Stimulated activated naive CD8-positive, alpha-beta T cell treated with anti-CD3 and anti-CD28 coated beads, Interleukin-15, amount 100 ng/mL, for 72 hours (primary cell): ENCODE results near the gene C7orf33.
A peak's percentile ranks its signal among the peaks of the same experiment; 100 is the strongest.

ENCODE experiments used
- ATAC-seq: fragments of 150-1000 bp; cut with Tn5 transposase; 2 replicates; pipeline ENCODE4 v1.10.0; 2021; ENCODE audit warnings: mild to moderate bottlenecking, moderate library complexity
- DNase-seq, 2 donors: peaks; one replicate each; pipeline ENCODE4 v3.0.0; 2021 to 2022
- H3K27ac Mint-ChIP-seq, 2 donors: one replicate each; pipeline ENCODE4 v1.8.0; 2022; ENCODE audit warnings: mild to moderate bottlenecking in 2 of 2, mixed read lengths in 2 of 2, moderate library complexity in 2 of 2
- H3K27me3 Mint-ChIP-seq: one replicate; pipeline ENCODE4 v1.8.0; 2022; ENCODE audit warnings: mixed read lengths
- H3K4me1 Mint-ChIP-seq: one replicate; pipeline ENCODE4 v1.8.0; 2022; ENCODE audit warnings: mild to moderate bottlenecking, mixed read lengths
- H3K4me3 Mint-ChIP-seq, 2 donors: one replicate each; pipeline ENCODE4 v1.8.0; 2022; ENCODE audit warnings: mild to moderate bottlenecking in 2 of 2, mixed read lengths in 2 of 2, moderate library complexity in 1 of 2
- H3K9me3 Mint-ChIP-seq, 2 donors: one replicate each; pipeline ENCODE4 v1.8.0; 2022; ENCODE audit warnings: mixed read lengths in 2 of 2

The C7orf33 gene

DNA sequence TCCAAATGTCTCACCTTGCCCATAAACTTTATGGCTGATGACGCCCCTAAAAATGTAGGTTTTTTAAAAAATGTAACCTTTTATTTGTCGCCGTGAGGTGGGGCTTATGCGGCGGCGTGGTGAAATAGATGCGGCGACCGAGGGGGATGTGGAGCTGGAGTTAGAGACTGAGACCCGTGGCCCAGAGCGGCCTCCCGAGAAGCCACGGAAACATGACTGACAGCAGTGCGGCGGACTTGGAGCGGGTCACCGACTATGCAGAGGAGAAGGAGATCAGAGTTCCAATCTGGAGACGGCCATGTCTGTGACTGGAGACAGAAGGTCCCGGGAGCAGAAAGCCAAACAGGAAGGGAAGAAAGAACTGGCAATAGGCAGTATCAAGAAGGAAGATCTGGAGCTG lies 46.5 kb downstream of the C7orf33 start:
- Mint-ChIP-seq H3K9me3 (peaks cover 0 to 5% of the 10 kb centered on the region in 2 donors), H3K27me3 (no peaks in the 10 kb centered on the region)
- ATAC-seq = no peak

DNA sequence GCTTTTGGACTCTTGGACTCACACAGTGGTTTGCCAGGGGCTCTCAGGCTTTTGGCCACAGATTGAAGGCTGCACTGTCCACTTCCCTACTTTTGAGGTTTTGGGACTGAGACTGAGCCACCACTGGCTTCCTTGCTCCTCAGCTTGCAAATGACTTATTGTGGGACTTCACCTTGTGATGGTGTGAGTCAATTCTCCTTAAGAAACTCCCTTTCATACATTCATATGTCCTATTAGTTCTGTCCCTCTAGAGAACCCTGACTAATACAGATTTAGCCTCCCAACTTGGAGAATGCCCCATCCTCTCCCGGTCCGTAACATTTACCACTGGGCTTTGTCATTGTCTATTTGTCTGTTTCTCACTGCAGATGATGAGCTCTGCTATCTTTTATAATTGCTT lies 55.3 kb downstream of the C7orf33 start:
- Mint-ChIP-seq H3K9me3 (no peaks in the 10 kb centered on the region), H3K27me3 (peaks cover 15% of the 10 kb centered on the region), H3K4me1 (no peaks in the 10 kb centered on the region), H3K27ac (peak overlapping the region in 1 of 2 donors; percentile 45), H3K4me3 (no peak overlapping the region)
- ATAC-seq (no peak), DNase-seq (no peak)

More for the DNA sequence above, 46.5 kb downstream of the C7orf33 start:
- DNase-seq = no peak
- no peak overlapping the region for H3K4me3 Mint-ChIP-seq
- H3K27ac Mint-ChIP-seq = no peak overlapping the region
- peaks cover 11% of the 10 kb centered on the region for H3K4me1 Mint-ChIP-seq

DNA sequence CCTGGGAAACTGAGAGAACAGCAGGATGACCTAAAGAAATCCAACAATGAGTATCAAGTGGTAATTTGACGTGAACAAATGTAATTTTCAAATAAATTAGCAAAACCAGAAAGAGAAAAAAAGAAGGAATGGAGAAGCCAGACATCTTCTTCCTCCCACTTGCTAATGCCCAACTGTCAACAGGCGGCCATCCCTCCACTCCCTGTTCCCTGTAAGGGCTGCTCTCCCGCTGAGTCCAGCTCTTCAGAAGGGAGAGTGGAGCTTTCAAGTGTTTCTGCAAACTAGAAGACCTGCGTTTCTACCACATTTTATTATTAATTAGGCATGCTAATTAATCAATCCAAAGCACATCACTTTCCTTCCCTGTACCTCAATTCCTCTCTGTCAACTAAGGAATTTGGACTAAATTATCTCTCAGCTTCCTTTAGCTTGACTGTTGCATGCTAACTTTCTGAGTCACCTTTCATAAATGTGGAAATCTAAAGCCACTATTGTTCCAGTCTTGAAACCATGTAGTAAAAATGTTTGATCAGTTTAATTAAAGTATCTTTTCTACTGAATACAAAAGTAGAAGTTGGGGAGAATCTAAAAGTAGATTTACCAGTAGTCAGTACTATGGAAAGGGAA lies 59.8 kb downstream of the C7orf33 start:
- no peak for DNase-seq
- peaks cover 10% of the 10 kb centered on the region for H3K27me3 Mint-ChIP-seq
- no peak overlapping the region for H3K27ac Mint-ChIP-seq
- no peak for ATAC-seq
- H3K4me1 Mint-ChIP-seq = no peaks in the 10 kb centered on the region
- H3K4me3 Mint-ChIP-seq = no peak overlapping the region
- no peaks in the 10 kb centered on the region for H3K9me3 Mint-ChIP-seq

DNA sequence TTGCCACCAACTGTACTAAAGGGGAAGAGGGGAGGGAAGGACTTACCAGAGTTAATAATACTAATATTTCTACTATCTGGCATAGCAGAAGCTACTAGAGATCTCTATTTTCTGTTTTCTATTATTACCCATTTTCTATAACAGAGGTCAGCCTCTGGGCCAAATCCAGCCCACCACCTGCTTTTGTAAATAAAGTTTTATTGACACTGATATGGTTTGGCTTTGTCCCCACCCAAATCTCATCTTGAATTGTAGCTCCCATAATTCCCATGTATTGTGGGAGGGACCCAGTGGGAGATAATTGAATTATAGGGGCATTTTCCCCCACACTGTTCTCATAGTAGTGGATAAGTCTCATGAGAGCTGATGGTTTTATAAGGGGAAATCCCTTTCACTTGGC lies 62.2 kb downstream of the C7orf33 start:
- Mint-ChIP-seq H3K27ac (no peak overlapping the region), H3K4me1 (no peaks in the 10 kb centered on the region), H3K4me3 (no peak overlapping the region), H3K9me3 (no peaks in the 10 kb centered on the region), H3K27me3 (peaks cover 8% of the 10 kb centered on the region)
- DNase-seq (no peak), ATAC-seq (no peak)

DNA sequence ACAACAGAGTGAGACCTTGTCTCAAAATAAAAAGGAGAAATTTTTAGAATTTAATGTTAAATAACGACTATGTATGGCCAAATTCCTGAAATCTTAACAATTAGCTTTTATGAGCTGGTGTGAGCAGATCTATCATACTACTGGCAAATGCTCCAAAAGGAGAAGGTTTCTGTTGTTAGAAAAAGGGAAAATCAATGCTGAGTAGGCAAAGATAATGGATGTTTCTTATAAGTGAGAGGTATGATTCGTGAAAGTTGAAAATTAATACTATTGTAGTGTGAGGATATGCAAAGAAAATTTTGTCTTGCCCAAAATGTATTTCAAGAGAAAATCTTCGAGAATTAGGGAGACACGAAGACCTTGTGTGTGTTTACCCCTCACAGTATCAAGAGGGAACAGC lies 67.4 kb downstream of the C7orf33 start:
- Mint-ChIP-seq H3K4me3 (no peak overlapping the region), H3K27ac (no peak overlapping the region), H3K9me3 (no peaks in the 10 kb centered on the region), H3K4me1 (no peaks in the 10 kb centered on the region), H3K27me3 (no peaks in the 10 kb centered on the region)
- ATAC-seq (no peak), DNase-seq (no peak)

- Mint-ChIP-seq H3K4me3 (no peak overlapping the region), H3K4me1 (no peaks in the 10 kb centered on the region), H3K27me3 (no peaks in the 10 kb centered on the region), H3K9me3 (no peaks in the 10 kb centered on the region), H3K27ac (peak overlapping the region in 1 of 2 donors; percentile 84)
- ATAC-seq (no peak), DNase-seq (no peak)
Observed at GRCh38 chr7:148661471-148661870, 70.9 kb downstream of the C7orf33 start.

- H3K27me3 Mint-ChIP-seq = no peaks in the 10 kb centered on the region
- no peak overlapping the region for H3K4me3 Mint-ChIP-seq
- peaks cover 1 to 6% of the 10 kb centered on the region in 2 donors for H3K9me3 Mint-ChIP-seq
- H3K27ac Mint-ChIP-seq = no peak overlapping the region
- no peaks in the 10 kb centered on the region for H3K4me1 Mint-ChIP-seq
- no peak for ATAC-seq
- no peak for DNase-seq
Observed at GRCh38 chr7:148662646-148663045, 72.1 kb downstream of the C7orf33 start.

DNA sequence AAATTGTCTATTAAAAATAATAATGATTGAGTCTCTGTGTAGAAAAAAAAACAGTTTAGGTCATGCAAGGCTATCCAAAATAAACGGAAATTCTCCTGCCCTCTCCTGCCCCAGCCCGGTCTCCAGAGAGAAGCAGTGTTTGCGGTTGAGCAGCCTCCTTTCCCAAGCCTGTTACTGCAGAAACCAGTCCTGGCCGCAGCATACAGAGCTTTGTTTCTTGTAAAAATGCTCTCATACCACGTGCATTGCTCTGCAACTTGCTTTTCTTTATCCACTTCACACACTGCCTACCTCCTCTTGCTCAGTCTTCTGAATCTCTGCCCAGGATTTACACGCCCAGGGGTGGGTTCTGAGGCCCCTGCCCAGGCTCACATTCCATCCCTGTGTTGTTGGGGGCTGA lies 73.8 kb downstream of the C7orf33 start:
- H3K27me3 Mint-ChIP-seq = no peaks in the 10 kb centered on the region
- no peak for DNase-seq
- no peak overlapping the region for H3K4me3 Mint-ChIP-seq
- no peak for ATAC-seq
- no peak overlapping the region for H3K27ac Mint-ChIP-seq
- peaks cover 6 to 18% of the 10 kb centered on the region in 2 donors for H3K9me3 Mint-ChIP-seq
- H3K4me1 Mint-ChIP-seq = no peaks in the 10 kb centered on the region

- Mint-ChIP-seq H3K4me3 (no peak overlapping the region), H3K27ac (no peak overlapping the region), H3K4me1 (peaks cover 2% of the 10 kb centered on the region), H3K9me3 (peaks cover 6 to 18% of the 10 kb centered on the region in 2 donors), H3K27me3 (no peaks in the 10 kb centered on the region)
- no peak for ATAC-seq
- DNase-seq = no peak
Observed at GRCh38 chr7:148665221-148665620, 74.7 kb downstream of the C7orf33 start.
